ENCODE measurements around the gene TMEM119.
"Not testable (repeated sequence)": the region's sequence is repeated elsewhere in the genome, so short reads cannot be mapped to it uniquely, and the experiment has no call there.

Gene TMEM119

GRCh38 chr12:108633534-108634248 is 35.8 kb upstream of the TMEM119 start, which contains the start of gene SELPLG:
Gene SELPLG, minus strand, starts transcription at chr12:108633894. Its CDS starts 9,587 bp downstream, at chr12:108624307.
- DNase-seq = peak; percentile 35

- no peak for DNase-seq
Measured at GRCh38 chr12:108633081-108633533, 35.2 kb upstream of the TMEM119 start.

GRCh38 chr12:108631261-108631660 is 33.4 kb upstream of the TMEM119 start:
- DNase-seq = not testable (repeated sequence)

GRCh38 chr12:108630481-108631207 is 32.8 kb upstream of the TMEM119 start:
- DNase-seq = no peak

GRCh38 chr12:108629824-108630476 is 32.1 kb upstream of the TMEM119 start:
- DNase-seq = no peak

- no peak for DNase-seq
Measured at GRCh38 chr12:108629151-108629550, 31.3 kb upstream of the TMEM119 start.

- no peak for DNase-seq
Measured at GRCh38 chr12:108627134-108627920, 29.4 kb upstream of the TMEM119 start.

- DNase-seq = no peak
Measured at GRCh38 chr12:108625228-108625627, 27.3 kb upstream of the TMEM119 start.

- no peak for DNase-seq
Measured at GRCh38 chr12:108623577-108623976, 25.7 kb upstream of the TMEM119 start.

GRCh38 chr12:108622921-108623514 is 25.1 kb upstream of the TMEM119 start:
- DNase-seq = no peak

- DNase-seq = no peak
Measured at GRCh38 chr12:108622421-108622820, 24.5 kb upstream of the TMEM119 start.

- no peak for DNase-seq
Measured at GRCh38 chr12:108621161-108621560, 23.3 kb upstream of the TMEM119 start.

- DNase-seq = no peak
Measured at GRCh38 chr12:108620236-108620879, 22.5 kb upstream of the TMEM119 start.

- DNase-seq = no peak
Measured at GRCh38 chr12:108619369-108620160, 21.7 kb upstream of the TMEM119 start.

GRCh38 chr12:108618953-108619274 is 21.0 kb upstream of the TMEM119 start:
- DNase-seq = peak; percentile 41

- peak; percentile 65 for DNase-seq
Measured at GRCh38 chr12:108618079-108618952, 20.4 kb upstream of the TMEM119 start.

GRCh38 chr12:108616941-108617858 is 19.3 kb upstream of the TMEM119 start:
- no peak for DNase-seq

- no peak for DNase-seq
Measured at GRCh38 chr12:108616359-108616758, 18.5 kb upstream of the TMEM119 start.

GRCh38 chr12:108615918-108616317 is 18.0 kb upstream of the TMEM119 start:
- no peak for DNase-seq
